ENCODE data around the gene CHSY1. TPM values are rescaled to one million over a fixed set of nuclear protein-coding genes. Genes with fewer than 3 reads are reported as not detected.

Gene CHSY1
- total RNA-seq, 1 donor from 2014 or later = 20.4 TPM

- no peaks in the 10 kb centered on the region for H3K9me3 Mint-ChIP-seq
- ATAC-seq (ENCODE audit: low read depth) (no peak), DNase-seq (no peak)
- intact Hi-C loops (cut with micrococcal nuclease) = no loop called here
- no peak for TF ChIP-seq CTCF (IDR thresholded peaks at IDR 0.05)
- H3K36me3 Mint-ChIP-seq (ENCODE audit: low read depth) = peaks cover 82% of the 10 kb centered on the region
- H3K27me3 Mint-ChIP-seq = no peaks in the 10 kb centered on the region
- CTCF ChIA-PET = interaction anchor here (2.1 kb wide), 1 partner anchor 26 kb away, joined by 6 read pairs; no protein-coding TSS in a partner anchor
- no peak overlapping the region for H3K27ac Mint-ChIP-seq
- no peak overlapping the region for H3K4me3 Mint-ChIP-seq
- POLR2A ChIA-PET = interaction anchor here (0.7 to 3.5 kb wide), 2 partner anchors 11 to 435 kb away, joined by 3 to 21 read pairs; partner anchors contain the start of gene SNRPA1
- H3K4me1 Mint-ChIP-seq = peaks cover 10% of the 10 kb centered on the region
Measured at GRCh38 chr15:101283931-101284330, 32.1 kb upstream of the CHSY1 start.

- H3K27me3 Mint-ChIP-seq = no peaks in the 10 kb centered on the region
- ChIA-PET CTCF (interaction anchor here (1.1 kb wide), 1 partner anchor 9 kb away, joined by 4 read pairs; no protein-coding TSS in a partner anchor), POLR2A (no interaction called here)
- DNase-seq (no peak), ATAC-seq (ENCODE audit: low read depth) (no peak)
- H3K27ac Mint-ChIP-seq = no peak overlapping the region
- no peak for TF ChIP-seq CTCF (IDR thresholded peaks at IDR 0.05)
- peaks cover 58% of the 10 kb centered on the region for H3K36me3 Mint-ChIP-seq (ENCODE audit: low read depth)
- no peak overlapping the region for H3K4me3 Mint-ChIP-seq
- peaks cover 14% of the 10 kb centered on the region for H3K4me1 Mint-ChIP-seq
- intact Hi-C loops (cut with micrococcal nuclease) = no loop called here
- H3K9me3 Mint-ChIP-seq = no peaks in the 10 kb centered on the region
Measured at GRCh38 chr15:101280007-101280406, 28.2 kb upstream of the CHSY1 start.

DNA sequence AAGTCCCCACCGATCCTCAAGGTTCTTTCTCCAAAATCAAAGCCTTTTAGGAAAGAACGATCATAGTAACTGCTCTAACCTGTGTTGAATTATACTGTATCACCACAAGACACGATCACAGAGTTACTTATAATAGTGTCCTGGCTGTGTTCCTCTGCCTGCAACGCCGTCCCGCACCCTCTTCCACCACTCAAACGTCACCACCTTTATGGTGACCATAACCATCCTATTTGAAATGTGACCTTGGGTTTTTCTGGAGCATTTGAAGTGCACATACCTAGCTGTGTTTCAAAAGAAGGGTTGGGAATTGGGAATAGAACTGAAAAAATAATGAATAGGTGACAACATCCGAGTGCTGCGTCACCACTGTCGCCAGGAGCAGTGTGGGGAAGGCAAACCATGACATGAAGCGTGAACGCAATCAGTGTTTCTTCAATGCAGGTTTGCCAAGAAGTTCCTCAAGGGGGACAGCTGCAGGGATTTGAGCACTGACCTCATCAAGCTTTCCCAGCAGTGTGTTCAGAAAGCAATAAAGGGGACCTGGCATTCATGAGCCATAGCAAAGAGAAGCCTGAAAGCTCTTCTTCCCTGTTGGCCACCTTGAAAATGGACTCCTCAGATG, 26.2 kb upstream of the CHSY1 start:
- no peaks in the 10 kb centered on the region for H3K27me3 Mint-ChIP-seq
- H3K36me3 Mint-ChIP-seq (ENCODE audit: low read depth) = peaks cover 62% of the 10 kb centered on the region

DNA sequence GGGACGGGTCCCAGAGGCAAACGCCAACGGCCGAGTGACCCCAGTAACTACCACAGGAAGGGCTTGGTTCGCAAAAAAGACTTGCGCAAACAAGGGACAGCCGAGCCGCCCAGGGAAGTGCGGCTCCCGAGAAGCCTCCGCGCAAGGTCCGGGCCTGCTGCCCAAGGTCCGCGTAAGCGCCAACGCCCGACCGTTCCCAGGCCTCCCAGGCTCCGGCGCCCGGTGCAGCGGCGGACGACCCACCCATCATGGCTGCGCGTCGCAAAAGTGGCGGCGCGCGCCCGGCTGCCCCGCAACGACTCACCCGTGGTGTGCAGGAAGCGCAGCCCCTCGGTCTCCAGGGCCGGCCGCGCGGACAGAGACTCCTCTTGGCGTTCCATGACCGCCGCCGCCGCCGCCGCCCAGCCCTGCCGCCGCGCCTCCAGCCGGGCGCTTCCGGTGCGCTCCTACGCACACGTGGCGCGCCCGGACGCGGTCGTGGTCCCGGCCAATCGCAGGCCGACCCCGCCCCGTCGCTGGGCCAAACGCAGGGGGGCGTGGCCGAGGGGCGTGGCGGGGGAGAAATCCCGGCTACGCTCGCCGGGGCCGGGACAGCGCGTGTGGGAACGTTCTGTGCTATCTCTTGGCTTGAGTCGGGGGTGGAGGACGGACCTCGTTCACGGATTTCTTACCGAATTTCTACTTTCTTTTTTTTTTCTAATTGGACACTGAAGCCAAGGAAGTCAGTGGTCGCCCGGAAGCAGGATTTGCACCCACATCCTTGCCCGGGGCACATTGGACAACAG, 25.4 kb upstream of the CHSY1 start, which contains the start of gene SELENOS:
TSS of gene SELENOS (minus strand) at position 448 of the 785 bp plus-strand sequence. CDS start at position 380, 68 bp downstream.
- Mint-ChIP-seq H3K4me1 (peaks cover 14% of the 10 kb centered on the region), H3K36me3 (ENCODE audit: low read depth) (peaks cover 62% of the 10 kb centered on the region), H3K27ac (peak within 1 kb of the TSS; percentile 70), H3K4me3 (peak within 1 kb of the TSS; percentile 90), H3K9me3 (no peaks in the 10 kb centered on the region), H3K27me3 (no peaks in the 10 kb centered on the region)
- ChIA-PET POLR2A (interaction anchor here (0.6 to 1.8 kb wide), 4 partner anchors 16 to 269 kb away, joined by 3 to 9 read pairs (median 4); partner anchors contain the start of gene SNRPA1), CTCF (interaction anchor here (0.9 to 1.0 kb wide), 2 partner anchors 11 to 363 kb away, joined by 3 read pairs; no protein-coding TSS in a partner anchor)
- DNase-seq (peak; percentile 91), ATAC-seq (ENCODE audit: low read depth) (peak; percentile 97)
- intact Hi-C loops (cut with micrococcal nuclease) = loop anchor here (1.0 kb wide), 3 partner anchors 17 to 675 kb away; partner anchors contain the start of genes ASB7, CHSY1 and LINS1
- TF ChIP-seq CTCF (IDR thresholded peaks at IDR 0.05) = no peak

More for the DNA sequence above, 26.2 kb upstream of the CHSY1 start:
- H3K9me3 Mint-ChIP-seq = no peaks in the 10 kb centered on the region
- H3K4me1 Mint-ChIP-seq = peaks cover 14% of the 10 kb centered on the region
- ATAC-seq (ENCODE audit: low read depth) (no peak), DNase-seq (no peak)
- intact Hi-C loops (cut with micrococcal nuclease) = loop anchor here (1.0 kb wide), 3 partner anchors 16 to 676 kb away; partner anchors contain the start of genes ASB7, CHSY1 and LINS1
- peak overlapping the region; percentile 86 for H3K4me3 Mint-ChIP-seq
- TF ChIP-seq CTCF (IDR thresholded peaks at IDR 0.05) = no peak
- no peak overlapping the region for H3K27ac Mint-ChIP-seq
- CTCF ChIA-PET = interaction anchor here (0.9 kb wide), 2 partner anchors 22 to 362 kb away, joined by 3 read pairs; no protein-coding TSS in a partner anchor
- POLR2A ChIA-PET = interaction anchor here (0.6 to 1.8 kb wide), 4 partner anchors 11 to 270 kb away, joined by 3 to 6 read pairs (median 4); partner anchors contain the start of gene SNRPA1
